Measurements from ENCODE around the gene RPP14. TPM values are rescaled to one million over a fixed set of nuclear protein-coding genes. Genes with fewer than 3 reads are reported as not detected.

RPP14 gene
- total RNA-seq, 2 experiments from 2014 or later, result 16.4 to 16.9 TPM

DNA sequence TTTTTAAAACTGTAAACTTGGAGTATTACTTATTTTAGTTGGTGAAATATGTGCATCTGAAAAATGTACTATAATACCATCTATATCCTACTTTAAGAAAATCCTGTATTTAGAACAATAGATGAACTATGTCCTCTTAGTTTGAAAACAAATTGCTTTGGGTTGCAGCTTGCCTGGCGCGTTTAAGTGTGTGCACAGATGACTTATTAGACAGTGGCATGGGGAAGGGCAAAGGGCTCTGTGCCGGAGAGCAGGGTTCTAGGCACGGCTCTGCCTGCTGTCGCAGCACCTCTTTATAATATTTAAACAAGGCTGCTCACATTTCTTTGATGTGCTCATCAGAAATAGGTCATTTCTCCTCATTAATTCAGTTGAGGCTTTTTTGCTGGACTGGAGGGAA is 36.6 kb downstream of the RPP14 start:
- Mint-ChIP-seq H3K27me3 (no peaks in the 10 kb centered on the region), H3K9me3 (ENCODE audit: low read depth) (no peaks in the 10 kb centered on the region), H3K4me1 (peaks cover 21% of the 10 kb centered on the region), H3K27ac (no peak overlapping the region), H3K4me3 (no peak overlapping the region), H3K36me3 (ENCODE audit: low read depth) (peaks cover 19% of the 10 kb centered on the region)
- ATAC-seq, result no peak
- DNase-seq, result no peak
- ChIA-PET CTCF (interaction anchor here (1.0 kb wide), 1 partner anchor 72 kb away, joined by 4 read pairs; no protein-coding TSS in a partner anchor), POLR2A (no interaction called here)
- intact Hi-C loops (cut with DNase I, micrococcal nuclease), result no loop called here

DNA sequence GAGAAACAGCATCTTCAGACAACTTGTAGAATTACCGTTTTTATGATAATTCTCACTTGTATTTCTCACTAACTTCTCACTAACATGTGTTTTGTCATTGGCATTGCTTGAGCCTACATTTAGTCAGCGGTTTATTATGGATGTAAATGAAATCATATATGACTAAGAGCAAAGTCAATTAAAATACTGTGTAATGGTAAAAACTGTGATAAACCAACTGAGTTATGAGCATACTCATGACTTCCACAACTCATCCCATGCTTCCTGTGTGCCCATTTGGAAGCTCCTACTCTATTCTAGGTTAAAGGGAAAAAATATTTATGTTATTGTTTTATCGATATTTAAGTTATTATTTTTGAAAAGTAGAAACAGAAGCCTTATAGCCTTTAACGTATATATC is 39.4 kb downstream of the RPP14 start:
- Mint-ChIP-seq H3K27ac (no peak overlapping the region), H3K36me3 (ENCODE audit: low read depth) (peaks cover 24% of the 10 kb centered on the region), H3K4me1 (peaks cover 39% of the 10 kb centered on the region), H3K4me3 (no peak overlapping the region), H3K9me3 (ENCODE audit: low read depth) (no peaks in the 10 kb centered on the region), H3K27me3 (no peaks in the 10 kb centered on the region)
- DNase-seq, result no peak
- no peak for ATAC-seq
- POLR2A ChIA-PET, result interaction anchor here (0.5 to 1.2 kb wide), 4 partner anchors 9 to 40 kb away, joined by 3 to 4 read pairs (median 4); partner anchors contain the start of gene RPP14
- intact Hi-C loops (cut with DNase I, micrococcal nuclease), result loop anchor here in 1 of 2 experiments (1.0 kb wide), 1 partner anchor 10 kb away; no protein-coding TSS in a partner anchor
- CTCF ChIA-PET, result interaction anchor here (1.8 to 5.8 kb wide), 2 partner anchors 10 to 21 kb away, joined by 5 to 36 read pairs; no protein-coding TSS in a partner anchor

- Mint-ChIP-seq H3K36me3 (ENCODE audit: low read depth) (peaks cover 19% of the 10 kb centered on the region), H3K4me1 (peaks cover 44% of the 10 kb centered on the region), H3K27ac (peak overlapping the region; percentile 79), H3K9me3 (ENCODE audit: low read depth) (no peaks in the 10 kb centered on the region), H3K4me3 (no peak overlapping the region), H3K27me3 (no peaks in the 10 kb centered on the region)
- no peak for DNase-seq
- intact Hi-C loops (cut with DNase I, micrococcal nuclease), result loop anchor here (1.0 kb wide), 1 partner anchor 22 kb away; no protein-coding TSS in a partner anchor
- ChIA-PET POLR2A (interaction anchor here (0.6 to 1.2 kb wide), 2 partner anchors 8 to 11 kb away, joined by 3 read pairs; no protein-coding TSS in a partner anchor), CTCF (interaction anchor here (1.8 to 5.8 kb wide), 2 partner anchors 11 to 22 kb away, joined by 5 to 36 read pairs; no protein-coding TSS in a partner anchor)
- peak; percentile 81 for ATAC-seq
Measured at GRCh38 chr3:58346368-58346767, 40.3 kb downstream of the RPP14 start.

DNA sequence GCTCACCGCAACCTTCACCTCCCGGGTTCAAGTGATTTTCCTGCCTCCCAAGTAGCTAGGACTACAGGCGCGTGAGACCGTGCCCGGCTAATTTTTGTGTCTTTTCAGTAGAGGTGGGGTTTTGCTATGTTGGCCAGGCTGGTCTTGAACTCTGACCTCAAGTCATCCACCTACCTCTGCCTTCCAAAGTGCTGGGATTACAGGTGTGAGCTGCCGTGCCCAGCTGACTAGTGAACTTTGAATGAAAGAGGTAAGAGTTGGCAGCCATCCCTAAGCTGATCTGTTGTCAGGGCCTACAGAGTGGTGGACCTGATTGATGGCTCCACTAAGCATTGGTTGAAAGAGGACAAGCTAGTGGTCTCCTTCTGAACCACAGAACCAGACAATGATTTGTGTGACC is 41.9 kb downstream of the RPP14 start:
- H3K36me3 Mint-ChIP-seq (ENCODE audit: low read depth), result peaks cover 23% of the 10 kb centered on the region
- no peaks in the 10 kb centered on the region for H3K27me3 Mint-ChIP-seq
- ATAC-seq, result no peak
- ChIA-PET POLR2A (no interaction called here), CTCF (interaction anchor here (1.0 to 5.8 kb wide), 6 partner anchors 13 to 47 kb away, joined by 3 to 36 read pairs (median 3); partner anchors contain the start of genes HTD2 and RPP14)
- H3K4me3 Mint-ChIP-seq, result no peak overlapping the region
- H3K9me3 Mint-ChIP-seq (ENCODE audit: low read depth), result no peaks in the 10 kb centered on the region
- H3K4me1 Mint-ChIP-seq, result peaks cover 55% of the 10 kb centered on the region
- intact Hi-C loops (cut with DNase I, micrococcal nuclease), result no loop called here
- no peak overlapping the region for H3K27ac Mint-ChIP-seq
- no peak for DNase-seq

DNA sequence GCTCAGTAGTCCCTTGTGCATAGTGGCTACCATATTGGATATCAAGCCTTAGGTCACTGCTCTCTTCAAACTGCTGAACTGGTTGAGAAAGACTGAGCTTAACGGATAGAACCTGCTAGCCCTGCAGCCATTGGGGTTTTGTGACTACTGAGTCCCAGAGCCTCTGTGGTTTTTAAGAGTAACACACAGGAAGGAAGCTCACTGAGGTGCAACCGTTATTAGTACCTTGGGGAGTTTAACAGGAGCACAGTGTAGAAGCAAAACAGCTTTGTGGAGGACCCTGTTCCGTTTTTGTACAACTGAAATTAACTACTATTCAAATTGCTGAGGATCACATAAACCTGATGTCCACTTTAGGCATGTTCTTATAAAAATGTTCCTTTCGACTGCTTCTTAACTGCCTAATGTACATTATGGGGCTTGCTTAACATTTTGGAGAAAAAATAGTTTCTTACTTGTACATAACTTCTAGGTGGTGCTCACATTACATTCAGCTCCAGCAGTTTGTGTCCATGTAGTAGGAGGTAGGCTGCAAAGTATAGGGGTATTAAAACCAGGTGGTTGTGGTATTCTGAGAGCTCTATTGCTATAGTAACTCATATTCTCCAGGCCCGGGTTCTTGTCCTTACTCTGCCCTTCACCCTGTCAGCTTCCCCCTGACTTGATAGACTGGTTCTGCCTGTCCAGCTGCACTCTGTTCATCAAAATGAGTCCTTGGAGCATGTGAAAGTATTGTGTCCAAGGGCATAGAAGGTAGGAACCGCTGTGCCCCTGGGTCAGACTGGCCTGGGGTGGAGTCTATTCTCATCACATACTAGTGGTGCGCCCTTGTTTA is 44.0 kb downstream of the RPP14 start:
- POLR2A ChIA-PET, result interaction anchor here (0.7 kb wide), 1 partner anchor 60 kb away, joined by 7 read pairs; no protein-coding TSS in a partner anchor
- no peak for DNase-seq
- intact Hi-C loops (cut with DNase I, micrococcal nuclease), result no loop called here

GRCh38 chr3:58350627-58351013 is 44.6 kb downstream of the RPP14 start:
- H3K27me3 Mint-ChIP-seq, result no peaks in the 10 kb centered on the region
- no peak overlapping the region for H3K4me3 Mint-ChIP-seq
- H3K4me1 Mint-ChIP-seq, result peaks cover 70% of the 10 kb centered on the region
- peak overlapping the region; percentile 53 for H3K27ac Mint-ChIP-seq
- DNase-seq (no peak), ATAC-seq (no peak)
- ChIA-PET CTCF (interaction anchor here (0.6 to 5.8 kb wide), 9 partner anchors 16 to 639 kb away, joined by 3 to 36 read pairs (median 3); partner anchors contain the start of gene RPP14), POLR2A (no interaction called here)
- H3K36me3 Mint-ChIP-seq (ENCODE audit: low read depth), result peaks cover 20% of the 10 kb centered on the region
- no peaks in the 10 kb centered on the region for H3K9me3 Mint-ChIP-seq (ENCODE audit: low read depth)
- intact Hi-C loops (cut with DNase I, micrococcal nuclease), result no loop called here

More for the DNA sequence above, 44.0 kb downstream of the RPP14 start:
- Mint-ChIP-seq H3K27me3 (no peaks in the 10 kb centered on the region), H3K9me3 (ENCODE audit: low read depth) (no peaks in the 10 kb centered on the region), H3K36me3 (ENCODE audit: low read depth) (peaks cover 20% of the 10 kb centered on the region), H3K4me1 (peaks cover 67% of the 10 kb centered on the region), H3K4me3 (no peak overlapping the region), H3K27ac (peak overlapping the region; percentile 19)
- CTCF ChIA-PET, result interaction anchor here (0.6 to 5.8 kb wide), 6 partner anchors 15 to 353 kb away, joined by 3 to 36 read pairs (median 3); no protein-coding TSS in a partner anchor
- peak; percentile 23 for ATAC-seq

DNA sequence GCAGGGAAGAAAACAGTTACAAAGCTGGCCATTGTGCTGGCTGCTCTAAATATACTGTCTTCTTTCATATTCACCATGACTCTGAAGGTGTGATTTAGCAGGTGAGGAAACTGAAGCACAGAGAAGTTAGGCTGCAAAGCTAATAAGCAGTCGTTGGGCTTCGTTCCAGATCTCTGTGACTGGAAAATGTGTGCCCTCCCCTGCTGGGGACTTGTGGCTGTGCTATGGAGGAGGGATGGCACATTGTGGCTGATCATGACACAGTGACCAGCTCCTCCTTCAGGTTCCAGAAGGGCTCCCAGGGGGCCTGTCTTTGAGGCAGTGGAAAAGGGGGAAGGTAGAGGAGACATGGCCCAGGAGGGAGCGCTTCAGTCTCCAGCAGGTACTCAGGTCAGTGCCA is 45.9 kb downstream of the RPP14 start:
- ATAC-seq, result no peak
- Mint-ChIP-seq H3K27ac (no peak overlapping the region), H3K4me3 (no peak overlapping the region), H3K9me3 (ENCODE audit: low read depth) (no peaks in the 10 kb centered on the region), H3K27me3 (no peaks in the 10 kb centered on the region), H3K4me1 (peaks cover 60% of the 10 kb centered on the region), H3K36me3 (ENCODE audit: low read depth) (peaks cover 20% of the 10 kb centered on the region)
- intact Hi-C loops (cut with DNase I, micrococcal nuclease), result no loop called here
- ChIA-PET POLR2A (no interaction called here), CTCF (interaction anchor here (0.6 to 1.0 kb wide), 3 partner anchors 26 to 58 kb away, joined by 3 read pairs; no protein-coding TSS in a partner anchor)
- no peak for DNase-seq

DNA sequence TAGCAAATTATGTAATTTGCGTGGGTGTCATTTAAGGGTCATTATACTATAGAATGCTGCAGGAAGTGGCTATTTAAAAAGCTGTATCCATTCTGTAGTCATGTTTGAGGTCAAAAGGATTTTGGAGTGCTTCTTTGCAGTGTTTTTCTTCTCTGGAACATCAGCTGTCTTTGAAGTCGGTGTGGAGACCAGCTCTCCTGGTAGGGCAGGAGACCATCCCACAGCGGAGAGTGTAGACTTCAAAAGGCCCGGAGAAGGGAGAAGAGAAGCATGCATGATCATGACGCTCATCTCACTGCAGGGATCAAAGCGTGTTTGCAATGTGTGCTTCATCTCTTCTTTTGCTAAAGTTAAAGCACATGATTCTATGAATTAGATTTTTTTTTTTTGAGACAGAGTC is 46.6 kb downstream of the RPP14 start:
- Mint-ChIP-seq H3K9me3 (ENCODE audit: low read depth) (no peaks in the 10 kb centered on the region), H3K36me3 (ENCODE audit: low read depth) (peaks cover 18% of the 10 kb centered on the region), H3K4me3 (no peak overlapping the region), H3K27me3 (no peaks in the 10 kb centered on the region), H3K4me1 (peaks cover 60% of the 10 kb centered on the region), H3K27ac (no peak overlapping the region)
- ChIA-PET POLR2A (interaction anchor here (0.6 kb wide), 1 partner anchor 24 kb away, joined by 3 read pairs; no protein-coding TSS in a partner anchor), CTCF (interaction anchor here (0.6 to 2.4 kb wide), 5 partner anchors 17 to 233 kb away, joined by 3 to 5 read pairs (median 3); no protein-coding TSS in a partner anchor)
- DNase-seq (no peak), ATAC-seq (no peak)
- intact Hi-C loops (cut with DNase I, micrococcal nuclease), result no loop called here

DNA sequence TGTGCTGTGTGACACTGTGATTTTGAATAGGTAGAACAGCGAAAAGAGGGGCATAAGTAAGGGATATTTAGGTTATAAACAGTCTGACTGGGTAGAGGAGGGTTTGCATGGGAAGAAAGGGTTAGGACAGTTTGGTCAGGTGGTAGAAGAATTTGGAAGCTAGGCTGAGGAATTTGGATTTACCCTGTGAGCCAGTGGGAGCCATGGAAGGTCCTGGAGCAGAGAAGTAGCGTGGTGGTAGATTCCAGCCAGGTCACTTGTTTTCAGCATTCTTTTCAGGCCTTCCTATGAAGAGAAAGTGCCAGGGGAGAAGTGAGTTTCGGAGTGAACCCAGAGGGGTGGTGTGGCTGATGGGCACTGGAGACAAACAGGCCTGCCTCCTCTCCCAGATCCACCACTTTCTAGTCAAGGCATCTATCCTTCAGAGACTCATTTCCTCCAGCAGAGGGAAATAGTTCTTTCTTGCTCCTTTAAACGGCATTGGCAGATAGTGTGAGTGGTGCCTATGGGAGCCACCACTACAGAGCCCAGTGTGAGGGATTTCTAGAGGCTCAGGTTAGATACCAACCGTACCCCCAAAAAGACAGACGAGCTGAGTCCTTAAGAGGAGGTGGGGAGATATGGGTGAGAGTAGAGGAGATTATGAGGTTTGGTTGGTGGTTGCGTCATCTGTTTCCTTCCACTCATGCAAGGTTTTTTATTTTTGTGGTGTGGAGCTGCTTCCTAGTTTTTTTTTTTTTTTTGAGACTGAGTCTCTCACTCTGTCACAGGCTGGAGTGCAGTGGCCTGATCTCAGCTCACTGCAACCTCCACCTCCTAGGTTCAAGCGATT is 47.9 kb downstream of the RPP14 start:
- peaks cover 13% of the 10 kb centered on the region for H3K36me3 Mint-ChIP-seq (ENCODE audit: low read depth)
- H3K27me3 Mint-ChIP-seq, result no peaks in the 10 kb centered on the region
- peaks cover 65% of the 10 kb centered on the region for H3K4me1 Mint-ChIP-seq
- no peaks in the 10 kb centered on the region for H3K9me3 Mint-ChIP-seq (ENCODE audit: low read depth)
- DNase-seq (peak; percentile 50), ATAC-seq (peak; percentile 68)
- no peak overlapping the region for H3K4me3 Mint-ChIP-seq
- intact Hi-C loops (cut with DNase I, micrococcal nuclease), result loop anchor here in 1 of 2 experiments (2.0 kb wide), 1 partner anchor 19 kb away; no protein-coding TSS in a partner anchor
- POLR2A ChIA-PET, result interaction anchor here (0.7 kb wide), 1 partner anchor 7 kb away, joined by 3 read pairs; no protein-coding TSS in a partner anchor
- CTCF ChIA-PET, result interaction anchor here (0.8 to 2.4 kb wide), 5 partner anchors 16 to 180 kb away, joined by 3 to 5 read pairs (median 3); no protein-coding TSS in a partner anchor
- H3K27ac Mint-ChIP-seq, result peak overlapping the region; percentile 69

DNA sequence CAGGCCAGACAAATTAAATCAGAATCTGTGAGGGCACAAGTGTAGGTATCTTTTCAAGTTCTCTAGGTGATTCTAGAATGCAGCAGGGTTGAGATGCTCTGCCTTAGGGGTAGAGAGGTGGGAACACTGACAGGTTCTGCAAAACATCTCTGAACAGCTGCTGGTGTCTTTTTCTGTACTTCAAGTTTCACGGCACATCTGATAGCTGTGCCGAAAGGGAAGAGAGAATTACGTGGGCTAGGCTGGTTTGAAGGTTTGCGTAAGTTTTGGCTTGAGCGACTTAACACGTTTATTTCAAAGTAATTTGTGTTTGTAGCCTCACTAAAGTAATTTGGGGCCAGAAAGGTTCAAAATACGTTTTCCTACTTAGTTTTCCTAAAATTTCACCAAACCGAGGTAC is 49.1 kb downstream of the RPP14 start:
- Mint-ChIP-seq H3K36me3 (ENCODE audit: low read depth) (peaks cover 9% of the 10 kb centered on the region), H3K4me1 (peaks cover 54% of the 10 kb centered on the region), H3K4me3 (no peak overlapping the region), H3K27ac (no peak overlapping the region), H3K27me3 (no peaks in the 10 kb centered on the region), H3K9me3 (ENCODE audit: low read depth) (no peaks in the 10 kb centered on the region)
- no peak for ATAC-seq
- CTCF ChIA-PET, result interaction anchor here (0.7 to 1.5 kb wide), 4 partner anchors 15 to 179 kb away, joined by 3 to 4 read pairs (median 3); partner anchors contain the start of genes HTD2 and RPP14
- DNase-seq, result no peak
- intact Hi-C loops (cut with DNase I, micrococcal nuclease), result loop anchor here in 1 of 2 experiments (2.0 kb wide), 1 partner anchor 20 kb away; no protein-coding TSS in a partner anchor
- POLR2A ChIA-PET, result no interaction called here
